GM18526 (cell line): ENCODE data around the gene U2SURP.

Source experiments
- POLR2A ChIP-seq: IDR thresholded peaks from 3 replicates; pipeline ENCODE4 v1.6.1; 2011; ENCODE audit not compliant: insufficient read length; ENCODE audit errors: extremely low read depth

U2SURP gene

DNA sequence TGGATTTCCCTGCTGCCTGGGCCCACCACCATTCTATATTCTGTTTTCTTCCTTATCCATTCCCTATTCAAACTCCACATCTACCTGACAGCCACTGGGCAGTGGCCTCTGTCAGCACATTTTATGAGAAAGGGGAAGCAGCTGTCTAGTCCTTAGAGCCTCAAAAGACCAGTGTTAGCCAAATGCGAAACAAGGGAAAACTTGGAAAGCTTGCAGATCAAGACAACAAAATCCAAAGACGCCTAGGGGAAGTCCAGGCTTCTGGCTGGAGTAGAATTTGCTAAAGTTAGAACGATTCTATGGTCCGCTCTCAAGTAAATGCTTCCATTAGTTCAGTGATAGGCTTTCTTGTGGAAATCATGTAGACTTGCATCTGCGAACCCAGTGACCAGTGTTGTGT lies 78.8 kb downstream of the U2SURP start:
- TF ChIP-seq POLR2A, result no peak

DNA sequence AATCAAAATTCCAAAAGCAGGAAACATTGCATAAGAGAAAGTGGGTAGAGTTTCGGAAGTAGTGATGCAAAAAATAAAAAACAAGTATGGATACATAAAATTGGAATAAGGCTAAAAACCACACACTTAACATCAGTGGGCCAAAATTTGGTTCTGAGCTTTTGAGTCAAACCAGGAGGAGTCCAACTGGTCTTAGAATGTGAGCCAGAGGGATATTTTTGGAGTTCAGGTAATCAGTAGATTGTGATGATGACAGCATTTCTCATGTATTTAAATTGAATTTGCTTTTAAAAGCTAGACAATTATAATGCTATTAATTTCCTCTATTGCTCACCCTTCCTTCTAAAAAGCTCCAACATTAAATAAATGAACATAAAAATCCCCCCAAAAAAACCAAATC lies 80.0 kb downstream of the U2SURP start:
- no peak for TF ChIP-seq POLR2A

DNA sequence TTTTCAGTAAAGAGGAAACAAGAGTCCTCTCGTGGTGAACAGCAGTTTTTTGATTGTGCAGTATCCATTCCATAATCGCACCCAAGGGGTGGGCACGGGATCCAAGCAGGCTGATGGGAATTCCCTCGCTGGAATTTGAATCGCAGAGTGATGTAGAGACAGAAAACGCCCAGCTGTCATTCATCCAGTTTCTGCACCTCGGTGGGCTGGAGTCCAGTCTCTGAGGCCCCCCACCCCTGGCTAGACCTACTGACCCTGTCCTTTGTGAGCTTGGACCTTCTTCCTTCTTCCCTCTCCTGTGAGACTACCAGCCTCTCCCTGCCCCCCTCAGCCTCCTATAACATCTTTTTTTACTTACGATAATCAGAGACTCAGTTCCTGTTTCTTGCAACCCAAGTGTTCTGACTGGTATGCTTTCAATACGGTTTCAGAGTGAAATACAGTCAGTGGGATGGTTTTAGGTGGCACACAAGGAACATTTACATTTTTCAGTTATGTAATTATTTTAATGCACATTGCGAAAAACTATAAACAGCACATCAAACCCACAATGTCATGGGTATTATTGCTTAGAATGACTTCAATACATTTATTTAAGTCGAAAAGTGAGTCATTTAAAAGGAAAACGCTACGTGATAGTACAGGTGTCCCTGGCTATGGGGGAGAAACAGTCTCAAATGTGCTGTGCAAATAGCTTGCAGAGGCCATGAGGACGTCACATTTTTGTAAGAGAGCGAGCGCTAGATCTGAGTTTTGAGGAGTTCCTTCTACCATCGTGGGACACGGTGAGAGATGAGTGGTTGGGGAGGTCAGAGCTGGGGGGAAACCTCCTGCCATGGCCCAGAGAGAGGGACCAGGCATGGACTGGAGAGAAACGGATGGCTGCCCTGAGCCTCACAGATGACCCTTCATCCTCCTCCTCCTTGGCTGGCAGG lies 80.7 kb downstream of the U2SURP start:
- TF ChIP-seq POLR2A, result no peak

DNA sequence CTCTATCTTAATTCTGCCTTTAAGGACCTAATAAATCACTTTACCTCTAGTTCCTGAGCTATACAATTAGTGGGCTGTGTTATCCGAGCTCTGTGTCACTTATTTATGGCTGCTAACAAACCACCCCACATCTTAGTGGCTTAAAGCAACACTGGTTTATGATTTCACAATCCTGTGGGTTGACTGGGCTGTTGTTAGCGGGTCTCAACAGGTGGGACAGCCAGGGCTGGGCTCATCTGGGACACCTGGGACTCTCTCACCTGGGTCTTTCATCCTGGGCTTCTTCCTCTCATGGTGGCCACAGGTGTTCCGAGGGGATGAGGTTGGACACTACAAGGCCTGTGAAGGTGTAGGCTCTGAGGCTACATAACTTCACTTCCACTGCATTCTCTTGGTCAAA lies 82.4 kb downstream of the U2SURP start:
- no peak for TF ChIP-seq POLR2A

DNA sequence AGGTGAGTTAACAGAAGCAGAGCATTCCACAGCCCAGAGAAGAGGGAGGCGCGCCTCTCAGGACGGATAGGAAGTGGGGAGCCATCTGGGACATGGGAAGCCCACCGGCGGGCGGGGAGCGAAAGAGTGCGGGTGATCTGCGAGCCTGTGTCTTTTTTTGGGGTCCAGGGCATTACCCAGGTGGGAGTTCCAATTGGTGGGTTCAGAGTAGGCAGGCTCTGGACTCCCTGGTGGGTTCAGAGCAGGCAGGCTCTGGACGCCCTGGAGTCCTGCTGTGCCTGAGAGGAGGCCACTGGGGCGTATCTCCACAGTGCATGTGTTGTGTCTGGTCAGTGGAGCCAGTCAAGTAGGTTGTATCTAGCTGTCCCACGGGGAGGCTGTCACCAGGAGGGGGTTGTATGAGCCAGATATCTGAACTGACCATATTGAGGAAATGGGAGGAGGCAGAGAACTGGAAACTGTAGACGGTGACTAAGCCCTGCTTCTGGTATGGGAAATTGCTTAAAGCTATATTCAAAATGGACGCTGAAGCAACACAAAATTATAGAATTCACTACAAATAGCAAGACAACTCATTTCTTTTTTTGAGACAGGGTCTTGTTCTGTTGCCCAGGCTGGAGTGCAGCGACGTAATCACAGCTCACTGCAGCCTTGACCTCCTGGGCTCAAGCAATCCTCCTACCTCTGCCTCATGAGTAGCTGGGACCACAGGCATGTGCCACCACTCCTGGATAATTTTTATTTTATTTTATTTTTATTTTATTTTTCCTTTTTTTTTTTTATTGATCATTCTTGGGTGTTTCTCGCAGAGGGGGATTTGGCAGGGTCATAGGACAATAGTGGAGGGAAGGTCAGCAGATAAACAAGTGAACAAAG lies 83.7 kb downstream of the U2SURP start:
- TF ChIP-seq POLR2A, result no peak

DNA sequence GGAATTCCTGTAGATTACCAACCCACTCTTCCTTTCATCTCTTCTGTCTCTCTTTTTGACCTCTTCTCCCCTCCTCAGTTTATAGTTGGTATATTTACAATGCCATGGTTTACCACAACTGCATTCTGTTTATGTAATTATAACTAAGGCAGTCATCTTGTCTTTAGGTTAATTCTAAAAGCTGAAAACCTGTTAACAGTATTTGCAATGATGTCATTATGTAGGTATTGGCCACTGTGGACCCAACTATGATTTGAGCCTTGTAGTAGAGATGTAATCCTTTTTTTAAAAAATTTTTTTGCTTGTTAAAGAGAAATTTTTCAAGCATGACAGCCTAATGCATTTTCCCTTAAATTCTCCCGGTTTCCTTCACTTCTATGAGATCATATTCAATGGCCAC lies 87.5 kb downstream of the U2SURP start:
- TF ChIP-seq POLR2A, result no peak

DNA sequence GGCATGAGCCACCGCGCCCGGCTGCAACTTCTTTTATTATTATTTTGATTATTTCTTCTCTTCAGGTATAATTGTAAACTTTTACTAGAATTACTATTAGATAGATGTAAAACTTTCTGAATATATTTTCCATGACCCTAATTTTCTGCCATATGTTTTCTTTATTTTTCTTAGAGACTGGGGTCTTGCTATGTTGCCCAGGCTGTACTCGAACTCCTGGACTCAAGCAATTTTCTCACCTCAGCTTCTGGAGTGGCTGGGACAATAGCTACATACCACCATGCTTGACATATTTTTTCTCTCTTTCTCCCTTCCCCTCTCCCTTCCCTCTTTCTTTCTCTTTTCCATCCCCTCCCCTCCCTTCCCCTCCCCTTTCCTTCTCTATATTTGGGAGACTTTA lies 88.6 kb downstream of the U2SURP start:
- no peak for TF ChIP-seq POLR2A

DNA sequence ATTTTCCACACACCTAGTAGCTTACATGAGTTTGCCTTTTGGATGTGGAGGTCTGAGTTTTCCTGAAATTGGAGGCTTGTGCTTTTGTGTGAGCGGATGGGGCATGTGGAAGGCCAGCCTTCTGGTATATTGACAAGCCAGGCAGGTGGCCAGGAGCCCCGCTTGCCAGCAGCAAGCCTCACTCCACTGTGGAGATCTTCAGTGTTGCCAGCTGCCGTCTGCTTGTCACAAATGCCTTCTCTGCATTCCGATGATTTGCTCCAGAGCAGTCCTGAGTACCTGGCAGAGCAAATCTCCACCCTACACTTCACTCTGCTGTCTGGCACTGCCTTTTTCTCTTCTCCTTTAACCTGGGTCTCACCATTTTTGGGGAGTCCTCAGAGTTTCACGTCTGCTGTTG lies 89.1 kb downstream of the U2SURP start:
- TF ChIP-seq POLR2A, result no peak

DNA sequence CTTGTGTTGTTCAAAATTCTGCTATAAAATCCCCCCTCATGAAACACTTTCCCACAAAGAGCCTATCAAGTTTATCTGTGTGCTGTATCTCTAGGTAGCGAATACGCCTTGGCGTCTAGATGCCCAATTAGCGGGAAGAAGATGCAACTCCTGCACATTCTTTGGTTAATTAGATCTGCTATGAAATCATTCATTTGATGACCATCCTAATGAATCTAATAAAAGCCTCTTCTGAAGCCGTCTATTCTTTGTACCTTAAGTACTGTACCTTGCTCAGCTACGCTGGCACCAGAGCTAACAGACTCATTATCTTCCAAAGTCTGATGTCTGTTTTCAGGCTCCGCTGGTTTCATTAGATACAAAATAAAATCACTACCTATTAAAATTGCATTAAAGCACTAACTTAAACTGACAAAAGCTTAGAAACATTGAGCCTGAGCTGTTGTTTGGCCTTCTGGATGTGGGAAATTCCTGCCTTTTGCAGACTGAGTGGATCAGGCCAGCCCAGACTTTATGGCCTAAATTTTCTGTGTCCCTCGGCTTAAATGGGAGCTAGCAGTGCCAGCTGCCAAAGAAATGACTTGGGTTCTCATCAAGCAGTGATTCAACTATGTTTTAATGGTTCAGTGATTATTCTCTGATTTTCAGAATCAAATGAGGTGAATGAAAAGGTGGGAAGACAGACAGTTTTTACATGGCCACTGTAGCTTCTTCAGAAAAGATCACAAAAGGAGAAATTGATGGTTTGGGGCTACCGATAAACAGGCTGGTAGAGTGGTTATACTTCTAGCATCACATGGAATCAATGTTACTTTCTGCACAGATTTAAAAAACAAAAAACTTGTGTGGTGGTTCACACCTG lies 89.8 kb downstream of the U2SURP start:
- no peak for TF ChIP-seq POLR2A

DNA sequence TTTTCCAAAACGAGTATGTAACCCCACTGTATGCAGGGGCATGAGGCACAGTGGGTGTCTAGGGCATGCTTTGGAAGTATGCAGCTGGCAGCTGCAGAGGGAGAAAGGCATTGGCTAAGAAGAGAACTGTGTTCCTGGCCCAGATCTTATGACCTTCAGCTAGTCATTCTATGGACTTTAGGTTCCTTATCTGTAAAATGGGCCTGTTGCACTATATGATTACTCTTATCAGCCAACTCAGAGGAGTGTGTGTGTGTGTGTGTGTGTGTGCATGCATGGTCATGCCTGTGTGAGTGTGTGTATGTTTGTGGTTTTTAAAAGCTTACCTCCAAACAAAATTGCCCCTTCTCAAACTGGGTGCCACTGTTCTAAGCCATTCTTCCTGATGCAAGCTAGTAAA lies 90.8 kb downstream of the U2SURP start:
- TF ChIP-seq POLR2A, result no peak

DNA sequence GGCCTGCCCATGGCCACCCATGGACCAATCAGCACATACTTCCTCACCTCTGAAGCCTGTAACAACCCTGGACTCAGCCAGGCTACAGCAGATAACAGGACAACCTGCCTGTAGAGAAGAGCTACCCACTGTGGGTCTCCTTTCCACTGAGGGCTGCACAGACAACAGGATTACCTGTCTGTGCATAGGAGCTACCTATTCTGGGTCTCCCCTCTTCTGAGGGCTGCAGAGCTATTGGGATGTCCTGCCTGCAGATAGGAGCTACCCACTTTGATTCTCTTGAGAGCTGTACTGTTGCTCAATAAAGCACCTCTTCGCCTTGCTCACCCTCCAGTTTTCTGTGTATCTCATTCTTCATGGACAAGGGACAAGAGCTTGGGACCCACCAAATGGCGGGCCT lies 94.4 kb downstream of the U2SURP start:
- no peak for TF ChIP-seq POLR2A

DNA sequence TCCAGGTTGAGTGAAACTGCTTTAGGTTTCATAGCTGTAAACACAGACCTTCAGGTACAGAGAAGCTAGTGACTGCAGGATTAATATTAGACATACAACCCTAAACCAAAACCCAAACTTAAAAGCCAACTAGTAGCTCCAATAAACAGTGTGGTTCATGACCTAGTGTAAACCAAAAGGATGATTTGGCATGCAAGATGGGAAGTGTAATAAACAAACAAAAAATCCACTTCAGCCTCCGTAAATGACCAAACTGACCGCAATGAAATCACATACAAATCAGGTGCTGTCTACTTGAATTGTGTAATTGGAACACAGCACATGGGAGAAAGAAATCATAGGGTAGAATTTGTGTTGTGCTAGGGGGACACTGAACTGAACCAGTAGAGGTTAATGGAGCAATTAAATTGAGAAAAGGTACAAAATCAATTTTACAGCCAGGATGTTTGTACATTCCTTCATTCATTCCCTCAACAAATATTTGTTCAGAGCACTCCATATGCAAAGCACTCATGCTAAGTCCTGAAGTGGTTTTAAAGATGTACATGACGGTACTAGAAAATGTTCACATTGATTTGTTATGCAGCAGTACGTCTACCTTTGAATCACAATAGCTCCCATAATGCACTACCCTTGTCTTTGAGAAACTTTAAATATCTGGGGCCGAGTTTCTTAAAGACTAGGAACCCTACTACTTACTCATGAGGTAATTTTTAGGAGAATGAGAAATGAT lies 96.8 kb downstream of the U2SURP start:
- no peak for TF ChIP-seq POLR2A

DNA sequence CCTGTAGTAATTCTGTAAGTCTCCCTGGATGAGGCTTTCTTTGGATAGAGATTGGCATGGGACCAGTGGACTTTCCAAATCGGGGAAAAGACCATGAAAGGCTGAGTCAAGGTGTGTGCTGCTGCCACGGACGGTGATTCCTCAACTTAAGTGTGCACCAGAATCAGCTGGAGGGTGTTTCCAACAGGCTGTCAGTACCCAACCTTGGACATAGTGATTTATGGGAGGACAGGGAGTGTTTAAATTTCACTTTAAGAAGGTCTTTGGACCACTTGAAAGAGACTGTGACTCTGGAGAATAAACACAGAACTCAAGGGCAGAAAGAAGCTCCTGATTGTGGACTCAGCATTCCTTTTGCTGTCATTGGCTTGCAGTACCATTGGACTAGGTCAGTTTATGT lies 97.8 kb downstream of the U2SURP start:
- TF ChIP-seq POLR2A, result no peak

DNA sequence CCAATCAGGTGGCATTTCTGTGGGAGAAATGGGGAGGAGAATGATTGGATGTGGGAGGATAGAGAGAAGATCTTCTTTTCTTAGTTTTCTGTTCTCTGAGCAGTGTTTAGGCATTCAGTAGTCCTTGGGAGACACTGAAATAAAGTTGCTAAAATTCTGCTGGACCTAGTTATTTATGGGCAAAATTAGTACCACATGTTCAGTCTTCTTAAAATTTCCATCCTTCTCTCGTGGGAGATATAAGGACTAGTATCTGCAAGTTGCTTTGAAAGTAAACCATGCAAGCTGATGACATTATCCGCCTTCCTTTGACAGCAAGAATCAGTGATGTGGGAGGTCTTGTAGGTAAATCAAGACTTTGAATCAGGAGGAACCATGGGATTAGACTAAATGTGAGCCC lies 98.3 kb downstream of the U2SURP start:
- TF ChIP-seq POLR2A, result no peak
